Lower lobe of right lung (tissue), 2 donors: ENCODE results near the gene CCL25. TPM values are rescaled to one million over a fixed set of nuclear protein-coding genes. Genes with fewer than 3 reads are reported as not detected.
A peak's percentile ranks its signal among the peaks of the same experiment; 100 is the strongest.

Experiments used
- ATAC-seq, 2 donors: fragments of 200-7000 bp; cut with Tn5 transposase; one replicate each; pipeline ENCODE4 v1.9.1; 2020 to 2022; ENCODE audit warnings: mild to moderate bottlenecking in 2 of 2, moderate library complexity in 2 of 2
- DNase-seq: peaks from one replicate; pipeline ENCODE4 v3.0.0-alpha.2; 2020
- H3K27ac ChIP-seq: fragments of 200-600 bp; one replicate; pipeline ENCODE4 v1.8.0; 2022
- H3K27me3 ChIP-seq: fragments of 200-600 bp; one replicate; pipeline ENCODE4 v1.8.0; 2022; ENCODE audit warnings: low read depth
- H3K36me3 ChIP-seq: fragments of 200-600 bp; one replicate; pipeline ENCODE4 v1.8.0; 2022; ENCODE audit warnings: mild to moderate bottlenecking
- H3K4me1 ChIP-seq: fragments of 200-600 bp; one replicate; pipeline ENCODE4 v1.8.0; 2022
- H3K4me3 ChIP-seq: fragments of 200-600 bp; one replicate; pipeline ENCODE4 v1.8.0; 2022; ENCODE audit warnings: mild to moderate bottlenecking
- H3K9me3 ChIP-seq: fragments of 200-600 bp; one replicate; pipeline ENCODE4 v1.8.0; 2022
- intact Hi-C: fragments of 100-400 bp; cut with DNase I; formaldehyde crosslinking; loops from one replicate; pipeline ENCODE4 v1.11.0; 2022
- long read RNA-seq: library from polyadenylated mRNA; unstranded; transcript quantifications from one replicate; pipeline ENCODE4 v2.0.0, GENCODE V29; 2021
- total RNA-seq: library from RNA; stranded (reverse); fragmentation: NEBNext Ultra II Directional; extraction: Animal tissue kit (Norgen Biotek cat#: 25700); gene quantifications from one replicate; pipeline ENCODE4 v1.2.1, GENCODE V29; 2021
- TF ChIP-seq, protein P1 (sequence below): fragments of 200-600 bp; IDR thresholded peaks from one replicate; pipeline ENCODE4 v1.8.0; 2022; ENCODE audit warnings: antibody characterized with exemption, mild to moderate bottlenecking
- donor health status: DM: no; HTN: yes; CAD: no; lungs with severe emphysema.

The CCL25 gene, protein sequence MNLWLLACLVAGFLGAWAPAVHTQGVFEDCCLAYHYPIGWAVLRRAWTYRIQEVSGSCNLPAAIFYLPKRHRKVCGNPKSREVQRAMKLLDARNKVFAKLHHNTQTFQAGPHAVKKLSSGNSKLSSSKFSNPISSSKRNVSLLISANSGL
- total RNA-seq = not detected
- long read RNA-seq = 0 reads

DNA sequence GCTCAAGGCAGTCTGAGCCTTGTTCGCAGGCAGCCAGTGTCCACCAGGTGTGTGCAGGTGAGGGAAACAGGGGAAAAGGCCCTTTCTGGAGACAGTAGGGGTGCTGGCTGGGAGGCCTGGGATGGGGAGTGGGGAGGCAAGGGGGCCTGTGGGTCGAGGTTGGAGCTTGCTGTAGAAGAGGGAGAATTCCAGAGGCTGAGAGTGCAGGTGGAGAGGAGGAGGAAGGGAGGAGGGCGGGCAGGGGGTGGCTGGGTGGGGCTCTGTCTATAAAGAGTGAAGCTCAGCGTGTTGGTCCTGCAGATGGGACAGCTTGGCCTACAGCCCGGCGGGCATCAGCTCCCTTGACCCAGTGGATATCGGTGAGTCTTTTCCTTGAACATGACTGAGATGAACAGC is at the start of gene CCL25:
Gene CCL25 (plus strand): TSS at position 297 of the 396 bp plus-strand sequence. CDS start 290 bp downstream, outside the sequence.
- H3K27me3 ChIP-seq = peaks cover 4% of the 10 kb centered on the region
- intact Hi-C loops = no loop called here
- H3K36me3 ChIP-seq = no peaks in the 10 kb centered on the region
- H3K9me3 ChIP-seq = no peaks in the 10 kb centered on the region
- TF ChIP-seq, protein P1, sequence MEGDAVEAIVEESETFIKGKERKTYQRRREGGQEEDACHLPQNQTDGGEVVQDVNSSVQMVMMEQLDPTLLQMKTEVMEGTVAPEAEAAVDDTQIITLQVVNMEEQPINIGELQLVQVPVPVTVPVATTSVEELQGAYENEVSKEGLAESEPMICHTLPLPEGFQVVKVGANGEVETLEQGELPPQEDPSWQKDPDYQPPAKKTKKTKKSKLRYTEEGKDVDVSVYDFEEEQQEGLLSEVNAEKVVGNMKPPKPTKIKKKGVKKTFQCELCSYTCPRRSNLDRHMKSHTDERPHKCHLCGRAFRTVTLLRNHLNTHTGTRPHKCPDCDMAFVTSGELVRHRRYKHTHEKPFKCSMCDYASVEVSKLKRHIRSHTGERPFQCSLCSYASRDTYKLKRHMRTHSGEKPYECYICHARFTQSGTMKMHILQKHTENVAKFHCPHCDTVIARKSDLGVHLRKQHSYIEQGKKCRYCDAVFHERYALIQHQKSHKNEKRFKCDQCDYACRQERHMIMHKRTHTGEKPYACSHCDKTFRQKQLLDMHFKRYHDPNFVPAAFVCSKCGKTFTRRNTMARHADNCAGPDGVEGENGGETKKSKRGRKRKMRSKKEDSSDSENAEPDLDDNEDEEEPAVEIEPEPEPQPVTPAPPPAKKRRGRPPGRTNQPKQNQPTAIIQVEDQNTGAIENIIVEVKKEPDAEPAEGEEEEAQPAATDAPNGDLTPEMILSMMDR = no peak
- no peak for DNase-seq
- no peak within 1 kb of the TSS for H3K27ac ChIP-seq
- H3K4me1 ChIP-seq = peaks cover 11% of the 10 kb centered on the region
- no peak within 1 kb of the TSS for H3K4me3 ChIP-seq
- ATAC-seq = no peak

GRCh38 chr19:8004001-8004400 is 48.6 kb upstream of the CCL25 start:
- ATAC-seq = no peak
- peak overlapping the region; percentile 73 for H3K4me3 ChIP-seq
- peaks cover 61% of the 10 kb centered on the region for H3K4me1 ChIP-seq
- no peaks in the 10 kb centered on the region for H3K27me3 ChIP-seq
- H3K36me3 ChIP-seq = peaks cover 11% of the 10 kb centered on the region
- TF ChIP-seq, protein P1 = no peak
- H3K27ac ChIP-seq = no peak overlapping the region
- intact Hi-C loops = no loop called here
- no peaks in the 10 kb centered on the region for H3K9me3 ChIP-seq
- DNase-seq = no peak

- Histone ChIP-seq H3K4me3 (peak overlapping the region; percentile 73), H3K27me3 (no peaks in the 10 kb centered on the region), H3K27ac (peak overlapping the region; percentile 78), H3K36me3 (peaks cover 1% of the 10 kb centered on the region), H3K9me3 (no peaks in the 10 kb centered on the region), H3K4me1 (peaks cover 53% of the 10 kb centered on the region)
- ATAC-seq (peak; percentile 2 to 16), DNase-seq (no peak)
- TF ChIP-seq, protein P1 = no peak
- intact Hi-C loops = no loop called here
Observed at GRCh38 chr19:8004723-8005513, 47.6 kb upstream of the CCL25 start.

DNA sequence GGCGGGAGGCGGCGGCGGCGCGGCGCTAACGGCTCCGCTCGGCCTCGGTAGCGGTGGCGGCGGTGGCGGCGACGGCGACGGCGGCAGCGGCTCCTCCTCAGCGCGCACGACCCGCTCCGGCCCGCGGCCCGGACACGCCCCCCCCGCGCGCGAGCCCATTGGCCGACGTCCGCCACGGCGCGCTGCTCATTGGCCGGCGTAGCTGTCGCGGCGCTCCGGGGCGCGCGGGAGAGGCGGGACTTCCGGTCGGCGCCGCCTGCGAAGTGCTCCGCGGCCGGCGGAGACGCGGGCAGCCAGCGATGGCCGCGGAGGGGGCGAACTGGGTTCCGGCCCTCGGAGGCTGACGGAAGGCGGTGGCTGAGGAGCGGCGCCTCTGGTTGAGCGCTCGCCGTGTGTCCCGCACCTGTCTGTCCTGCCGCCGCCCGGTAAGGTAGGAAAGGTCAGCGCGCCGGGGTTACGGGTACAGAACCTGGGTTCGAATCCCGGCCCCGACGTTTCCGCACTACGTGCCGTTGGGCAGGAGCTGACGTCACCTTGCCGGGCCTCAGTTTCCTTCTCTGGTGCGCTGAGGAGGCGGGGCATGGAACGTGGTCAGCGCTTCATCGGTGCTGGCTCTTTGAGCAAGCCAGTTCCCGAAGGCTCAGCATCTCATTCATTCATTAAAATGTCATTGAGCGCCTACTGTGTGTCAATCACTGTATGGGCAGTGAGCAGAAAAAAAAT is 46.9 kb upstream of the CCL25 start, which contains the start of gene ELAVL1:
Gene ELAVL1 (minus strand): TSS at position 108 of the 723 bp plus-strand sequence. CDS start 13,826 bp downstream, outside the sequence.
- intact Hi-C loops = no loop called here
- Histone ChIP-seq H3K36me3 (no peaks in the 10 kb centered on the region), H3K4me3 (peak within 1 kb of the TSS; percentile 95), H3K4me1 (peaks cover 48% of the 10 kb centered on the region), H3K9me3 (no peaks in the 10 kb centered on the region), H3K27me3 (no peaks in the 10 kb centered on the region), H3K27ac (peak within 1 kb of the TSS; percentile 86)
- ATAC-seq (peak; percentile 97), DNase-seq (peak; percentile 91)
- TF ChIP-seq, protein P1 = no peak

DNA sequence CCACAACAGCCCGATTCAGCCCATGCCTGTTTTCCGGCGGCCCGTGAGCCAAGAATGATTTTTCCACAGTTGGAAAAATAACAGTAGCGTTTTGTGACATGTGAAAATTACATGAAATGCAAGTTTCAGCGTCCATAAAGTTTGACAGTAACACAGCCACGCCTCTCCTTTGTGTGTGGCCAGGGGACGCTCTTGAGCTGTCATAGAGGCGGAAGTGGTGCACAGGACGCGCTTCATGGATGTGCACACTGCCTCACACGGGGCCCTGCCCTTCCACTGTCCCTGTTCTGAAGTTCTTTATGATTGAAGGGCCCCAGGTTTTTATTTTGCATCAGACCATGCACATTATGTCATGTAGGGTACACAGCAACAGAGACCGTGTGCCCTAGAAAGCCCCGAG is 34.8 kb upstream of the CCL25 start:
- Histone ChIP-seq H3K27me3 (no peaks in the 10 kb centered on the region), H3K4me3 (no peak overlapping the region), H3K9me3 (no peaks in the 10 kb centered on the region), H3K36me3 (no peaks in the 10 kb centered on the region), H3K27ac (no peak overlapping the region), H3K4me1 (no peaks in the 10 kb centered on the region)
- intact Hi-C loops = no loop called here
- TF ChIP-seq, protein P1 = no peak
- peak; percentile 65 to 70 for ATAC-seq
- peak; percentile 58 for DNase-seq
